Liver (tissue), 9 donors: ENCODE results near the gene KCNIP4. TPM values are rescaled to one million over a fixed set of nuclear protein-coding genes. Genes with fewer than 3 reads are reported as not detected.

Source experiments
- DNase-seq: peaks from one replicate; pipeline ENCODE4 v3.0.0-alpha.2; 2017; ENCODE audit warnings: low spot score
- H3K27ac ChIP-seq, 2 donors: one replicate each; pipeline ENCODE4 v1.7.0; 2013; ENCODE audit warnings: inconsistent platforms in 2 of 2, low read length in 2 of 2, control low read depth in 1 of 2, low read depth in 1 of 2, mild to moderate bottlenecking in 1 of 2
- H3K27me3 ChIP-seq, 4 donors: one replicate each; pipeline versions ENCODE4 v1.6.1 to v1.7.0; 2013; ENCODE audit warnings: low read length in 3 of 4, inconsistent platforms in 1 of 4, mild to moderate bottlenecking in 1 of 4, moderate library complexity in 1 of 4; ENCODE audit not compliant: control insufficient read depth in 4 of 4, insufficient read depth in 4 of 4
- H3K36me3 ChIP-seq, 4 donors: one replicate each; pipeline versions ENCODE4 v1.6.1 to v1.7.0; 2013; ENCODE audit warnings: low read length in 3 of 4, mild to moderate bottlenecking in 3 of 4, low read depth in 1 of 4, moderate library complexity in 1 of 4; ENCODE audit not compliant: control insufficient read depth in 4 of 4, insufficient read depth in 3 of 4
- H3K4me1 ChIP-seq, 4 donors: one replicate each; pipeline versions ENCODE4 v1.6.1 to v1.7.0; 2013; ENCODE audit warnings: low read length in 3 of 4, mild to moderate bottlenecking in 3 of 4, moderate library complexity in 1 of 4; ENCODE audit not compliant: control insufficient read depth in 4 of 4, insufficient read depth in 4 of 4
- H3K4me3 ChIP-seq, 3 donors: one replicate each; pipeline versions ENCODE4 v1.6.1 to v1.7.0; 2013; ENCODE audit warnings: low read length in 3 of 3, control low read depth in 1 of 3, low read depth in 1 of 3, mild to moderate bottlenecking in 1 of 3
- H3K9ac ChIP-seq, 2 donors: one replicate each; pipeline ENCODE4 v1.7.0; 2013; ENCODE audit warnings: low read length in 2 of 2, mild to moderate bottlenecking in 2 of 2, moderate library complexity in 2 of 2, control low read depth in 1 of 2, low read depth in 1 of 2
- H3K9me3 ChIP-seq, 4 donors: one replicate each; pipeline versions ENCODE4 v1.6.1 to v1.7.0; 2013; ENCODE audit warnings: low read length in 3 of 4; ENCODE audit not compliant: control insufficient read depth in 4 of 4
- ATF3 ChIP-seq: IDR thresholded peaks from 2 replicates; pipeline ENCODE4 v1.6.1; 2016; ENCODE audit warnings: antibody characterized with exemption
- CTCF ChIP-seq: fragments of 150-350 bp; IDR thresholded peaks from 2 replicates; pipeline ENCODE4 v1.5.1; 2017; ENCODE audit warnings: improper control_type of control experiment, low read depth, low read length; ENCODE audit not compliant: missing input control
- EGR1 ChIP-seq, 2 donors: IDR thresholded peaks; 2 replicates each; pipeline ENCODE4 v1.6.1; 2016 to 2018; ENCODE audit warnings: antibody characterized with exemption in 2 of 2, low read depth in 2 of 2
- FOXA1 ChIP-seq: IDR thresholded peaks from 2 replicates; pipeline ENCODE4 v1.6.1; 2016; ENCODE audit warnings: antibody characterized with exemption
- FOXA2 ChIP-seq: IDR thresholded peaks from 2 replicates; pipeline ENCODE4 v1.6.1; 2016; ENCODE audit warnings: antibody characterized with exemption
- GABPA ChIP-seq, 2 donors: IDR thresholded peaks in 1 of 2; conservative IDR thresholded peaks in 1 of 2; 2 replicates each; pipeline ENCODE4 v1.6.1; 2016; ENCODE audit warnings: antibody characterized with exemption in 2 of 2, mild to moderate bottlenecking in 1 of 2, moderate library complexity in 1 of 2
- HNF4G ChIP-seq: IDR thresholded peaks from 2 replicates; pipeline ENCODE4 v1.6.1; 2016; ENCODE audit warnings: antibody characterized with exemption
- JUND ChIP-seq, 2 donors: IDR thresholded peaks; 2 replicates each; pipeline ENCODE4 v1.6.1; 2016; ENCODE audit warnings: antibody characterized with exemption in 2 of 2
- NR2F2 ChIP-seq: IDR thresholded peaks from 2 replicates; pipeline ENCODE4 v1.6.1; 2016; ENCODE audit warnings: antibody characterized with exemption
- RAD21 ChIP-seq, 2 donors: IDR thresholded peaks; 2 replicates each; pipeline ENCODE4 v1.6.1; 2016; ENCODE audit warnings: antibody characterized with exemption in 2 of 2, mild to moderate bottlenecking in 2 of 2
- RXRA ChIP-seq, 2 donors: IDR thresholded peaks; 2 replicates each; pipeline ENCODE4 v1.6.1; 2017 to 2018; ENCODE audit warnings: antibody characterized with exemption in 2 of 2, mild to moderate bottlenecking in 1 of 2
- SP1 ChIP-seq: IDR thresholded peaks from 2 replicates; pipeline ENCODE4 v1.6.1; 2018; ENCODE audit warnings: antibody characterized with exemption, mild to moderate bottlenecking
- WGBS: extraction: QIAGEN DNeasy Blood & Tissue Kit; methylation state at CpG from one replicate; pipeline ENCODE4 v1.1.7; 2013; 5-methylcytosine and 5-hydroxymethylcytosine counted together
- polyA plus RNA-seq, 2 donors: library from polyadenylated mRNA; stranded (reverse) in 1 of 2; unstranded in 1 of 2; fragments of 200-250 nt in 1 of 2; fragments of >200 nt in 1 of 2; fragmentation: Nextera tagmentation in 1 of 2; extraction: Ambion mirVana in 1 of 2; gene quantifications; one replicate each; pipeline versions ENCODE4 v1.2.1 to v1.2.3, GENCODE V29; 2013 to 2015
- total RNA-seq, 2 donors: library from RNA; depleted of rRNA; stranded (reverse); fragments of >200 nt; gene quantifications; one replicate each; pipeline ENCODE4 v1.2.3, GENCODE V29; 2014
- TF ChIP-seq, protein P1 (sequence below): IDR thresholded peaks from 2 replicates; pipeline ENCODE4 v1.6.1; 2016; ENCODE audit warnings: antibody characterized with exemption
- TF ChIP-seq, protein P2 (sequence below): IDR thresholded peaks from 2 replicates; pipeline ENCODE4 v1.6.1; 2016; ENCODE audit warnings: antibody characterized with exemption
- donor health status: healthy.
- donor health status: healthy.
- donor health status: healthy.
- donor health status: healthy.
- donor health status: healthy.

The KCNIP4 gene
- total and polyA plus RNA-seq, 4 donors, result 0.08 to 0.14 TPM; not detected in 2

DNA sequence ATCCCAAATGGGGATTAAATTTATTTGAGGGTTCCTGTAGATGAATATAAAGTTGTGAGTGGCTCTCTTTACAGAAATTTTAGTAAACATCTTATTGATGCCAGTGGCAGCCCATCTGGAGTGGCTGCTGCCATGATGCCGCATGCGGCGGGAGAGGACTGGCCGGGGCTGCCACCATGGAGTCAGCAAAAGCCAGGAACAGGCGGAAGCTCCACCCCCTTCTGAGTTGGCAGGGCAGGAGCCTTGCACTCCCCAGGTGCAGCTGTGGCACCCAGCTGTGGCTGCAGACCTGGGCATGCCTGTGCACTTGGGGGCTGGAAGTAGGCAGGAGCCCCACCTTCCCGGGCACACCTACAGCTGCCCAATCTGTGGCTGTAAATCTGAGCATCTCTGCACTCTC lies 92.3 kb downstream of the KCNIP4 start:
- WGBS, result 59% methylated on average over 6 of the region's 6 CpGs
- Histone ChIP-seq H3K4me3 (no peak overlapping the region), H3K9ac (no peak overlapping the region), H3K27me3 (no peaks in the 10 kb centered on the region), H3K36me3 (no peaks in the 10 kb centered on the region), H3K4me1 (no peaks in the 10 kb centered on the region), H3K9me3 (no peaks in the 10 kb centered on the region), H3K27ac (no peak overlapping the region)
- no peak for TF ChIP-seq EGR1 (IDR thresholded peaks at IDR 0.05; ENCODE audit: low read depth in 2 of 2)
- no peak for TF ChIP-seq FOXA2
- TF ChIP-seq, protein P1, sequence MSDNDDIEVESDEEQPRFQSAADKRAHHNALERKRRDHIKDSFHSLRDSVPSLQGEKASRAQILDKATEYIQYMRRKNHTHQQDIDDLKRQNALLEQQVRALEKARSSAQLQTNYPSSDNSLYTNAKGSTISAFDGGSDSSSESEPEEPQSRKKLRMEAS, result no peak
- TF ChIP-seq, protein P2, sequence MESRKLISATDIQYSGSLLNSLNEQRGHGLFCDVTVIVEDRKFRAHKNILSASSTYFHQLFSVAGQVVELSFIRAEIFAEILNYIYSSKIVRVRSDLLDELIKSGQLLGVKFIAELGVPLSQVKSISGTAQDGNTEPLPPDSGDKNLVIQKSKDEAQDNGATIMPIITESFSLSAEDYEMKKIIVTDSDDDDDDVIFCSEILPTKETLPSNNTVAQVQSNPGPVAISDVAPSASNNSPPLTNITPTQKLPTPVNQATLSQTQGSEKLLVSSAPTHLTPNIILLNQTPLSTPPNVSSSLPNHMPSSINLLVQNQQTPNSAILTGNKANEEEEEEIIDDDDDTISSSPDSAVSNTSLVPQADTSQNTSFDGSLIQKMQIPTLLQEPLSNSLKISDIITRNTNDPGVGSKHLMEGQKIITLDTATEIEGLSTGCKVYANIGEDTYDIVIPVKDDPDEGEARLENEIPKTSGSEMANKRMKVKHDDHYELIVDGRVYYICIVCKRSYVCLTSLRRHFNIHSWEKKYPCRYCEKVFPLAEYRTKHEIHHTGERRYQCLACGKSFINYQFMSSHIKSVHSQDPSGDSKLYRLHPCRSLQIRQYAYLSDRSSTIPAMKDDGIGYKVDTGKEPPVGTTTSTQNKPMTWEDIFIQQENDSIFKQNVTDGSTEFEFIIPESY, result no peak
- TF ChIP-seq HNF4G, result no peak
- no peak for TF ChIP-seq RAD21 (IDR thresholded peaks at IDR 0.05)
- TF ChIP-seq CTCF, result no peak
- TF ChIP-seq ATF3, result no peak
- no peak for TF ChIP-seq JUND (IDR thresholded peaks at IDR 0.05)
- TF ChIP-seq NR2F2, result no peak
- no peak for TF ChIP-seq GABPA (IDR thresholded peaks at IDR 0.05 in 1 of 2, conservative IDR thresholded peaks at IDR 0.05 in 1 of 2)
- no peak for TF ChIP-seq RXRA (IDR thresholded peaks at IDR 0.05)
- no peak for DNase-seq

DNA sequence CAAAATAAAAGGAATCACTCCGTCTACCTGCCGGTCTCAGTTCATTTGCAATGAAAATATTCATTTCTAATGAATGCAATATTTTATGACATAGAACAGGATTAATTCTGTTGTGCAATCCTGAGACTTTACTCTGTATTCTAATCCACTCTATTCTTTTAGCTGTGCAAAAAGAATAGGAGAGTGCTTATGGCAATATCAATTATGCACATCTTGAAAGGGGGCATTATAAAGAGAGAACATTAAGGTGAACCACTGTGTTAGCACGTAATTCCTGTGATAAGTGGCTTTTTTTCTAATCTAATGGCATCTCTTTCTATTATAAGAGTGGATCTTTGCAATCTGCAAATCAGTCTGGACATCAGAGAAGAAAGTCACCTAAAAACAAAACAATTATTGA lies 99.5 kb downstream of the KCNIP4 start:
- Histone ChIP-seq H3K9me3 (no peaks in the 10 kb centered on the region), H3K4me1 (no peaks in the 10 kb centered on the region), H3K36me3 (no peaks in the 10 kb centered on the region), H3K4me3 (no peak overlapping the region), H3K27me3 (no peaks in the 10 kb centered on the region), H3K9ac (no peak overlapping the region), H3K27ac (no peak overlapping the region)
- WGBS, result 74% methylated on average over 3 of the region's 3 CpGs
- TF ChIP-seq SP1 (no peak), RAD21 (IDR thresholded peaks at IDR 0.05) (no peak), RXRA (IDR thresholded peaks at IDR 0.05) (no peak), EGR1 (IDR thresholded peaks at IDR 0.05; ENCODE audit: low read depth in 2 of 2) (no peak), ATF3 (no peak), CTCF (no peak), FOXA1 (no peak)
- DNase-seq, result no peak
